ENCODE data around the gene NAPB.

NAPB gene

GRCh38 chr20:23409800-23410199, 11.5 kb downstream of the NAPB start:
- no peak overlapping the region for H3K27ac ChIP-seq
- TF ChIP-seq CTCF (IDR thresholded peaks at IDR 0.05): no peak
- no peak for TF ChIP-seq ZFX (IDR thresholded peaks at IDR 0.05; ENCODE audit: borderline replicate concordance)

GRCh38 chr20:23408957-23409356, 12.3 kb downstream of the NAPB start:
- TF ChIP-seq ZFX (IDR thresholded peaks at IDR 0.05; ENCODE audit: borderline replicate concordance) (no peak), CTCF (IDR thresholded peaks at IDR 0.05) (no peak)
- H3K27ac ChIP-seq: no peak overlapping the region

DNA sequence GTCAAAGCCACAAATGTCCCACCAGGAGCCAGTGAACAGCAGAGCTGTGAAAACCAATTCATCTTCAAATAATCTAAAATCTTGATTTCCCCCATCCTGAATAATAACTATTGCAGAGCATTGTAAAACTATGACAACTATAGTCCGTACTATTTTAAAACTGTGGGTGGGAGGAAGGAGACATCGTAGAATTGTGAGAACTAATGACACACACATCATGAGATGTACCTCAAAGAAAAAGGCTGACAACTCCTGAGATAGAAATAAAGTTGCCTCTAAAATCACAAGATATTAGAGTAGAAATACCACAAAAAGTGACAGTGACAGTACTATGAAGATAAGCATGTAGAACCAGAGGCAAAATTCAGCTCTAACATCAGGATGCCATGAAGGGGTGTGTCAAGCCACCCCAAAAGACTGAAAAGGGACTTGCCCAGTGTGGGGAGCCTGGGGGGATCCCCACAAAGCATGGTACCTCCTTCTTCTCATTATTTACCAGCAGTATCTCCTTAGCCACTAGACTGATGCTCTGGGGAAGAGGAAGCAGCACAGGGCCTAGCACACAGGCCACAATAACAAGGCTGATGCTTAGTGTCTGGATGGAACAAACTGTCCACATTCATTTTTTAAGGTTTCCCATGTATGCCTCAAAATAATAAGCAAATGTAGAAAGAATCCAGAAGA, 13.4 kb downstream of the NAPB start:
- H3K27ac ChIP-seq: no peak overlapping the region
- TF ChIP-seq ZFX (IDR thresholded peaks at IDR 0.05; ENCODE audit: borderline replicate concordance) (no peak), CTCF (IDR thresholded peaks at IDR 0.05) (no peak)

DNA sequence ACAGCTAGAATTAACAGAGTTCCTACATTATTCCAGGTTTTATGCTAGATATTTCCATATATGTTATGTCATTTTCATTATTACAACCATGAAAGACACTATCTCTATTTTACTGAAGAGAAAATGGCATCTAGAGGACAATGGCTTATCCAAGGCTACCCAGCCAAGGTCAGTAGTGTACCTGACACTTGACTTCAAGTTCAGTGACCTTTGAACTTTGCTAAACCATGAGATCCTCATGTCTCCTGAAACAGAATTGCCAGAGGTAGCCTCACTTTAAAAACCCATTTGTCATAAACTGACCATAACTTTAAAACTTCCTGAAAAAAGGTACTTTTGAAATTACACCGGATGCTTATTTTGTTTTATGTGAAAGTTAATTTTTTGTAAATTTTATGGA, 14.4 kb downstream of the NAPB start:
- TF ChIP-seq ZFX (IDR thresholded peaks at IDR 0.05; ENCODE audit: borderline replicate concordance) (no peak), CTCF (IDR thresholded peaks at IDR 0.05) (no peak)

GRCh38 chr20:23404196-23404595, 17.1 kb downstream of the NAPB start:
- TF ChIP-seq CTCF (IDR thresholded peaks at IDR 0.05) (no peak), ZFX (IDR thresholded peaks at IDR 0.05; ENCODE audit: borderline replicate concordance) (no peak)
- no peak overlapping the region for H3K27ac ChIP-seq

More for the DNA sequence above, 14.4 kb downstream of the NAPB start:
- H3K27ac ChIP-seq: no peak overlapping the region

GRCh38 chr20:23403751-23404150, 17.5 kb downstream of the NAPB start:
- no peak overlapping the region for H3K27ac ChIP-seq
- TF ChIP-seq ZFX (IDR thresholded peaks at IDR 0.05; ENCODE audit: borderline replicate concordance) (no peak), CTCF (IDR thresholded peaks at IDR 0.05) (no peak)

GRCh38 chr20:23401051-23401450, 20.2 kb downstream of the NAPB start:
- H3K27ac ChIP-seq: no peak overlapping the region
- TF ChIP-seq ZFX (IDR thresholded peaks at IDR 0.05; ENCODE audit: borderline replicate concordance) (no peak), CTCF (IDR thresholded peaks at IDR 0.05) (no peak)

All from 22Rv1 (cell line).